ENCODE results near the gene IL4R.
"Not testable (repeated sequence)": the region's sequence is repeated elsewhere in the genome, so short reads cannot be mapped to it uniquely, and the experiment has no call there.

IL4R gene

GRCh38 chr16:27316038-27316680, 2.4 kb downstream of the IL4R start:
- DNase-seq, result peak; percentile 37

GRCh38 chr16:27317320-27317719, 3.5 kb downstream of the IL4R start:
- no peak for DNase-seq

- DNase-seq, result no peak
Measured at GRCh38 chr16:27317738-27318391, 4.1 kb downstream of the IL4R start.

GRCh38 chr16:27318392-27319256, 4.8 kb downstream of the IL4R start:
- DNase-seq, result peak; percentile 70

GRCh38 chr16:27319257-27319965, 5.6 kb downstream of the IL4R start:
- no peak for DNase-seq

- no peak for DNase-seq
Measured at GRCh38 chr16:27320261-27321012, 6.7 kb downstream of the IL4R start.

GRCh38 chr16:27321013-27321915, 7.5 kb downstream of the IL4R start:
- DNase-seq, result no peak

GRCh38 chr16:27322858-27323780, 9.3 kb downstream of the IL4R start:
- DNase-seq, result no peak

GRCh38 chr16:27323781-27324561, 10.2 kb downstream of the IL4R start:
- no peak for DNase-seq

GRCh38 chr16:27324851-27325301, 11.1 kb downstream of the IL4R start:
- no peak for DNase-seq

- DNase-seq, result no peak
Measured at GRCh38 chr16:27325736-27326135, 12.0 kb downstream of the IL4R start.

- no peak for DNase-seq
Measured at GRCh38 chr16:27326251-27326650, 12.5 kb downstream of the IL4R start.

- DNase-seq, result peak; percentile 66
Measured at GRCh38 chr16:27326738-27327585, 13.2 kb downstream of the IL4R start.

GRCh38 chr16:27327586-27327915, 13.8 kb downstream of the IL4R start:
- no peak for DNase-seq

- no peak for DNase-seq
Measured at GRCh38 chr16:27328937-27329336, 15.2 kb downstream of the IL4R start.

- DNase-seq, result not testable (repeated sequence)
Measured at GRCh38 chr16:27329376-27330079, 15.8 kb downstream of the IL4R start.

GRCh38 chr16:27330542-27330941, 16.8 kb downstream of the IL4R start:
- DNase-seq, result no peak

GRCh38 chr16:27332105-27332504, 18.3 kb downstream of the IL4R start:
- DNase-seq, result peak; percentile 49
